Neural progenitor cell (in vitro differentiated cells): Measurements from ENCODE around the gene POU6F2.

Experiments
- EZH2 ChIP-seq: fragments of 200-600 bp; sonication (generic); IDR thresholded peaks from 2 replicates; pipeline ENCODE4 v1.6.1; 2017; ENCODE audit warnings: antibody characterized with exemption, mild to moderate bottlenecking, moderate library complexity
- TF ChIP-seq, protein P1 (sequence below): fragments of 200-600 bp; sonication (generic); IDR thresholded peaks from 2 replicates; pipeline ENCODE4 v1.5.1; 2017; ENCODE audit warnings: antibody characterized with exemption, mild to moderate bottlenecking

DNA sequence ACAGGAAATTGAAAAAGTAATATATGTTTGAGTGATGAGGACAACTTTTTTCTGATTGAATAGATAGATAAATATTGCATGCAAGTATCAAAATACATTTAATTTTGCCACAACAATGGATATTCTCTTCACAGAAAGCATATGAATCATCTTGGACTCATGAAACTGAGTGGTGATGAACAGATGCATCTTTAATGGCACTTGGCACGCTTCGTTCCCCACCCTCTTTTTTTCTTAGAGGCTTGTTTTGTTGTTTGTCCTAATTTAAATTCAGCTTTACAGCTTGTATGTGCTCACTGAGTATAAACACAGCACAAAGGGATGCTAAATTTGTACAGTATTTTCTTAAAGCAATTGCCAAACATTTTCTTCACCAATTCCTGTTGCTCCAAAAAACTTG lies 443.5 kb downstream of the POU6F2 start:
- TF ChIP-seq, protein P1, sequence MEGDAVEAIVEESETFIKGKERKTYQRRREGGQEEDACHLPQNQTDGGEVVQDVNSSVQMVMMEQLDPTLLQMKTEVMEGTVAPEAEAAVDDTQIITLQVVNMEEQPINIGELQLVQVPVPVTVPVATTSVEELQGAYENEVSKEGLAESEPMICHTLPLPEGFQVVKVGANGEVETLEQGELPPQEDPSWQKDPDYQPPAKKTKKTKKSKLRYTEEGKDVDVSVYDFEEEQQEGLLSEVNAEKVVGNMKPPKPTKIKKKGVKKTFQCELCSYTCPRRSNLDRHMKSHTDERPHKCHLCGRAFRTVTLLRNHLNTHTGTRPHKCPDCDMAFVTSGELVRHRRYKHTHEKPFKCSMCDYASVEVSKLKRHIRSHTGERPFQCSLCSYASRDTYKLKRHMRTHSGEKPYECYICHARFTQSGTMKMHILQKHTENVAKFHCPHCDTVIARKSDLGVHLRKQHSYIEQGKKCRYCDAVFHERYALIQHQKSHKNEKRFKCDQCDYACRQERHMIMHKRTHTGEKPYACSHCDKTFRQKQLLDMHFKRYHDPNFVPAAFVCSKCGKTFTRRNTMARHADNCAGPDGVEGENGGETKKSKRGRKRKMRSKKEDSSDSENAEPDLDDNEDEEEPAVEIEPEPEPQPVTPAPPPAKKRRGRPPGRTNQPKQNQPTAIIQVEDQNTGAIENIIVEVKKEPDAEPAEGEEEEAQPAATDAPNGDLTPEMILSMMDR, result no peak
- no peak for TF ChIP-seq EZH2
